ENCODE results near the gene EDEM3. TPM values are rescaled to one million over a fixed set of nuclear protein-coding genes. Genes with fewer than 3 reads are reported as not detected.
"Not testable (repeated sequence)": the region's sequence is repeated elsewhere in the genome, so short reads cannot be mapped to it uniquely, and the experiment has no call there.

The EDEM3 gene
- total RNA-seq, 1 donor from 2014 or later, result 16.2 TPM

- Mint-ChIP-seq H3K4me3 (no peak overlapping the region), H3K27ac (no peak overlapping the region), H3K4me1 (no peaks in the 10 kb centered on the region), H3K36me3 (ENCODE audit: low read depth) (no peaks in the 10 kb centered on the region), H3K27me3 (peaks cover 3% of the 10 kb centered on the region), H3K9me3 (no peaks in the 10 kb centered on the region)
- ChIA-PET POLR2A (no interaction called here), CTCF (no interaction called here)
- no peak for DNase-seq
- no peak for ATAC-seq (ENCODE audit: low read depth)
- intact Hi-C loops (cut with micrococcal nuclease), result no loop called here
- TF ChIP-seq CTCF (IDR thresholded peaks at IDR 0.05), result no peak
Measured at GRCh38 chr1:184768467-184768866, 13.8 kb upstream of the EDEM3 start.

GRCh38 chr1:184767591-184767990 is 12.9 kb upstream of the EDEM3 start:
- intact Hi-C loops (cut with micrococcal nuclease), result no loop called here
- H3K36me3 Mint-ChIP-seq (ENCODE audit: low read depth), result no peaks in the 10 kb centered on the region
- ChIA-PET POLR2A (interaction anchor here (0.6 kb wide), 1 partner anchor 9 kb away, joined by 3 read pairs; no protein-coding TSS in a partner anchor), CTCF (no interaction called here)
- TF ChIP-seq CTCF (IDR thresholded peaks at IDR 0.05), result no peak
- DNase-seq (no peak), ATAC-seq (ENCODE audit: low read depth) (no peak)
- H3K27ac Mint-ChIP-seq, result no peak overlapping the region
- peaks cover 3% of the 10 kb centered on the region for H3K27me3 Mint-ChIP-seq
- H3K4me3 Mint-ChIP-seq, result no peak overlapping the region
- no peaks in the 10 kb centered on the region for H3K4me1 Mint-ChIP-seq
- no peaks in the 10 kb centered on the region for H3K9me3 Mint-ChIP-seq

GRCh38 chr1:184764483-184764882 is 9.8 kb upstream of the EDEM3 start:
- no peak for ATAC-seq (ENCODE audit: low read depth)
- H3K4me1 Mint-ChIP-seq, result no peaks in the 10 kb centered on the region
- TF ChIP-seq CTCF (IDR thresholded peaks at IDR 0.05), result no peak
- peaks cover 6% of the 10 kb centered on the region for H3K27me3 Mint-ChIP-seq
- intact Hi-C loops (cut with micrococcal nuclease), result no loop called here
- no peak for DNase-seq
- no peak overlapping the region for H3K27ac Mint-ChIP-seq
- POLR2A ChIA-PET, result no interaction called here
- no peaks in the 10 kb centered on the region for H3K36me3 Mint-ChIP-seq (ENCODE audit: low read depth)
- no peak overlapping the region for H3K4me3 Mint-ChIP-seq
- CTCF ChIA-PET, result no interaction called here
- no peaks in the 10 kb centered on the region for H3K9me3 Mint-ChIP-seq

- H3K27ac Mint-ChIP-seq; H3K27me3 Mint-ChIP-seq; H3K4me3 Mint-ChIP-seq; H3K4me1 Mint-ChIP-seq; H3K36me3 Mint-ChIP-seq (ENCODE audit: low read depth); CTCF ChIA-PET; intact Hi-C loops (cut with micrococcal nuclease); H3K9me3 Mint-ChIP-seq; DNase-seq; ATAC-seq (ENCODE audit: low read depth); POLR2A ChIA-PET: not testable (repeated sequence)
Measured at GRCh38 chr1:184763520-184763919, 8.9 kb upstream of the EDEM3 start.

GRCh38 chr1:184761969-184762485 is 7.4 kb upstream of the EDEM3 start:
- peaks cover 6% of the 10 kb centered on the region for H3K27me3 Mint-ChIP-seq

More at GRCh38 chr1:184761969-184762485, 7.4 kb upstream of the EDEM3 start:
- Mint-ChIP-seq H3K4me1 (no peaks in the 10 kb centered on the region), H3K4me3 (no peak overlapping the region), H3K36me3 (ENCODE audit: low read depth) (no peaks in the 10 kb centered on the region), H3K27ac (no peak overlapping the region), H3K9me3 (no peaks in the 10 kb centered on the region)
- no peak for DNase-seq
- ATAC-seq (ENCODE audit: low read depth), result no peak
- TF ChIP-seq CTCF (IDR thresholded peaks at IDR 0.05), result no peak
- ChIA-PET POLR2A (no interaction called here), CTCF (no interaction called here)
- intact Hi-C loops (cut with micrococcal nuclease), result no loop called here

Data from activated B cell treated with CpG ODN at 0.5 μM for 24 hours (primary cell).